ENCODE data around the gene CENPF. TPM values are rescaled to one million over a fixed set of nuclear protein-coding genes. Genes with fewer than 3 reads are reported as not detected.

CENPF gene, protein sequence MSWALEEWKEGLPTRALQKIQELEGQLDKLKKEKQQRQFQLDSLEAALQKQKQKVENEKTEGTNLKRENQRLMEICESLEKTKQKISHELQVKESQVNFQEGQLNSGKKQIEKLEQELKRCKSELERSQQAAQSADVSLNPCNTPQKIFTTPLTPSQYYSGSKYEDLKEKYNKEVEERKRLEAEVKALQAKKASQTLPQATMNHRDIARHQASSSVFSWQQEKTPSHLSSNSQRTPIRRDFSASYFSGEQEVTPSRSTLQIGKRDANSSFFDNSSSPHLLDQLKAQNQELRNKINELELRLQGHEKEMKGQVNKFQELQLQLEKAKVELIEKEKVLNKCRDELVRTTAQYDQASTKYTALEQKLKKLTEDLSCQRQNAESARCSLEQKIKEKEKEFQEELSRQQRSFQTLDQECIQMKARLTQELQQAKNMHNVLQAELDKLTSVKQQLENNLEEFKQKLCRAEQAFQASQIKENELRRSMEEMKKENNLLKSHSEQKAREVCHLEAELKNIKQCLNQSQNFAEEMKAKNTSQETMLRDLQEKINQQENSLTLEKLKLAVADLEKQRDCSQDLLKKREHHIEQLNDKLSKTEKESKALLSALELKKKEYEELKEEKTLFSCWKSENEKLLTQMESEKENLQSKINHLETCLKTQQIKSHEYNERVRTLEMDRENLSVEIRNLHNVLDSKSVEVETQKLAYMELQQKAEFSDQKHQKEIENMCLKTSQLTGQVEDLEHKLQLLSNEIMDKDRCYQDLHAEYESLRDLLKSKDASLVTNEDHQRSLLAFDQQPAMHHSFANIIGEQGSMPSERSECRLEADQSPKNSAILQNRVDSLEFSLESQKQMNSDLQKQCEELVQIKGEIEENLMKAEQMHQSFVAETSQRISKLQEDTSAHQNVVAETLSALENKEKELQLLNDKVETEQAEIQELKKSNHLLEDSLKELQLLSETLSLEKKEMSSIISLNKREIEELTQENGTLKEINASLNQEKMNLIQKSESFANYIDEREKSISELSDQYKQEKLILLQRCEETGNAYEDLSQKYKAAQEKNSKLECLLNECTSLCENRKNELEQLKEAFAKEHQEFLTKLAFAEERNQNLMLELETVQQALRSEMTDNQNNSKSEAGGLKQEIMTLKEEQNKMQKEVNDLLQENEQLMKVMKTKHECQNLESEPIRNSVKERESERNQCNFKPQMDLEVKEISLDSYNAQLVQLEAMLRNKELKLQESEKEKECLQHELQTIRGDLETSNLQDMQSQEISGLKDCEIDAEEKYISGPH (N-terminal part only)
- 118 and 144 TPM in 2 replicates for total RNA-seq (2022)
- percentile 94 among the genes with signal in this experiment for Bru-seq, nascent RNA
- BruChase-seq, experiment 1, labeled RNA remaining after a 6-hour chase = percentile 98 among the genes with signal in this experiment
- BruChase-seq, experiment 2, labeled RNA remaining after a 2-hour chase = percentile 96 among the genes with signal in this experiment
- long read RNA-seq, full-length matches to known transcripts = 2 of 13 reads
- long read RNA-seq, partial matches to known transcripts = 6 of 13 reads
- long read RNA-seq, other reads (novel, unspliced or antisense) = 5 of 13 reads

DNA sequence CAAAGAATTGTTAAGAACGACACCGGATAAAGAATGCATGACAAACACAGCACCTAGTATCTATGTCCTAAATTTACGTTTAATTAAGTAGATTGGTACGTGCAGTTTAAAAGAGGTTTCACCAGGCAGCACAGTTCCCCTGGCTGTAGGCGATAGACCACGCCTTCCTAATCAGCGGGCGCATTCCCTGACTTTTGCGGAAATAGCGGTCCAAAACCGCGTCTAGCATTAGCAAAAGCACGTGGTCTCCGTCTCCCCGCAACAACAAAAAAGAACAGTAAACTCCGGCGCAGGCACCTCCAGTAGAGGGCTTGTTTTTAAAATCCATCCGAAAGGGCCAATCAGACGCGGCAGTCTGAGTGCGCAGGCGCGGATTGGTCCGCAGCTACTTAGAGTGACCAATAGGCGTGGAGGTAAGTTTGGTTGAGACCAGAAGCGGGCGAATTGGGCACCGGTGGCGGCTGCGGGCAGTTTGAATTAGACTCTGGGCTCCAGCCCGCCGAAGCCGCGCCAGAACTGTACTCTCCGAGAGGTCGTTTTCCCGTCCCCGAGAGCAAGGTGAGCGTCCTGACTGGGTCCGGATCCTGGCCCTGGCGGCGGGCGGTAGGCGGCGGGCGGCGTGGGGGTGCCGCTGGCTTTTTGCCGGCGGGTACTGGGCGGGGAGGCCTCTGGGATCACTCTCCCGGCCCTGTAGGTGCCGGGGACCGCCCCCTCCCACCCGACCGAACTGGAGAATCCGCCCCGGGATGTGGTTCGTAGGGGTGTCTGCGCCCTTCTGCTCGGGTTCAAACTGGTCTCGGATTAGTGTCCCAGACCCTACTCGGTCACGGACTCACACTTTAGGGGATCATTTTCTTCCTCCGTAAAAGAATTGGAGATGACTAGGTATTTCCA is at the start of gene CENPF:
TSS of gene CENPF (plus strand) at position 432 of the 894 bp plus-strand sequence. CDS start 10,560 bp downstream, outside the sequence.
- intact Hi-C loops (cut with micrococcal nuclease; ENCODE audit: unreplicated experiment) = loop anchor here (1.0 kb wide), 1 partner anchor 8 kb away; no protein-coding TSS in a partner anchor
- TF ChIP-seq, protein P1, sequence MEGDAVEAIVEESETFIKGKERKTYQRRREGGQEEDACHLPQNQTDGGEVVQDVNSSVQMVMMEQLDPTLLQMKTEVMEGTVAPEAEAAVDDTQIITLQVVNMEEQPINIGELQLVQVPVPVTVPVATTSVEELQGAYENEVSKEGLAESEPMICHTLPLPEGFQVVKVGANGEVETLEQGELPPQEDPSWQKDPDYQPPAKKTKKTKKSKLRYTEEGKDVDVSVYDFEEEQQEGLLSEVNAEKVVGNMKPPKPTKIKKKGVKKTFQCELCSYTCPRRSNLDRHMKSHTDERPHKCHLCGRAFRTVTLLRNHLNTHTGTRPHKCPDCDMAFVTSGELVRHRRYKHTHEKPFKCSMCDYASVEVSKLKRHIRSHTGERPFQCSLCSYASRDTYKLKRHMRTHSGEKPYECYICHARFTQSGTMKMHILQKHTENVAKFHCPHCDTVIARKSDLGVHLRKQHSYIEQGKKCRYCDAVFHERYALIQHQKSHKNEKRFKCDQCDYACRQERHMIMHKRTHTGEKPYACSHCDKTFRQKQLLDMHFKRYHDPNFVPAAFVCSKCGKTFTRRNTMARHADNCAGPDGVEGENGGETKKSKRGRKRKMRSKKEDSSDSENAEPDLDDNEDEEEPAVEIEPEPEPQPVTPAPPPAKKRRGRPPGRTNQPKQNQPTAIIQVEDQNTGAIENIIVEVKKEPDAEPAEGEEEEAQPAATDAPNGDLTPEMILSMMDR (IDR thresholded peaks at IDR 0.05; ENCODE audit: unreplicated experiment) = no peak
- Mint-ChIP-seq H3K9me3 (ENCODE audit: low read depth, unreplicated experiment) (no peaks in the 10 kb centered on the region), H3K27me3 (ENCODE audit: unreplicated experiment) (no peaks in the 10 kb centered on the region), H3K4me3 (ENCODE audit: low read depth, unreplicated experiment) (peak within 1 kb of the TSS; percentile 87), H3K36me3 (ENCODE audit: insufficient read depth, unreplicated experiment) (peaks cover 27% of the 10 kb centered on the region), H3K4me1 (ENCODE audit: low read depth, unreplicated experiment) (peaks cover 26% of the 10 kb centered on the region), H3K27ac (ENCODE audit: unreplicated experiment) (peak within 1 kb of the TSS; percentile 85)
- TSS peak; percentile 58 for BruUV-seq (replicated peaks)
- peak; percentile 96 for DNase-seq
- CTCF ChIA-PET = interaction anchor here (0.7 to 1.6 kb wide), 5 partner anchors 9 to 271 kb away, joined by 3 to 13 read pairs (median 4); no protein-coding TSS in a partner anchor

DNA sequence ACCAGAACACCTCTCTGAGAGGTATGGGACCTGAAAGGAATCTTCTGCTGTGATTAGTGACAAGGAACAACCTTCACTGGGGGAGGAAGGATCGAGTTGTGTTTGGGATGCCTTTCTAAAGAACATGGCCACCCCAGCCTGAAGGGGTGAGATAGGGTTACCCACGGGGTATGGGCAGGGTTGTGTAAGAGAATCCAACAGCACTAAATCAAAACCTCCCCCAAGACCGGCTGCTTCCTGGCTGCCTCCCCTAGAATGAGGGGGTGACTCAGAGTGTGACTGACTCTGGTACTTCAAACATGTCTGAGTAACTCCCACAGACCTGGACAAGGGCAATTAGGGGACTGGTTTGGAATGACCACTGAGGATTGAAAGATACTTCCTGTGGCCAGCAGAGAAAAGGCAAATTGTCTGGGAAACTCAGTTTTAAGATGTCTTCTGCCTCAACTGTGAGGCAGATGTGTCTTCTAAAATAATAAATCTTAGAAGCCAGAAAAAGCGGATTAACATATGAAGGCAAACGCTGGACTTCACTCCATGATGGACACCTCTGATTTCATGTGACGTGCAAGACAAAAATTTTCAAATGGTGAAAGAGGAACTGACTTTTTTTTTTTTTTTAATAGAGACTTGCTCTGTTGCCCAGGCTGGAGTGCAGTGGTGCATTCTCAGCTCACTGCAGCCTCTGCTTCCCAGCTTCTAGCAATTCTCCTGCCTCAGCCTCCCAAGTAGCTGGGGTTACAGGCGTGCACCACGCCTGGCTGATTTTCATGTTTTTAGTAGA is 44.9 kb upstream of the CENPF start:
- Mint-ChIP-seq H3K4me3 (ENCODE audit: low read depth, unreplicated experiment) (no peak overlapping the region), H3K36me3 (ENCODE audit: insufficient read depth, unreplicated experiment) (no peaks in the 10 kb centered on the region), H3K9me3 (ENCODE audit: low read depth, unreplicated experiment) (no peaks in the 10 kb centered on the region), H3K27ac (ENCODE audit: unreplicated experiment) (no peak overlapping the region), H3K4me1 (ENCODE audit: low read depth, unreplicated experiment) (peaks cover 26% of the 10 kb centered on the region), H3K27me3 (ENCODE audit: unreplicated experiment) (no peaks in the 10 kb centered on the region)
- TF ChIP-seq, protein P1 (IDR thresholded peaks at IDR 0.05; ENCODE audit: unreplicated experiment) = no peak
- intact Hi-C loops (cut with micrococcal nuclease; ENCODE audit: unreplicated experiment) = no loop called here
- DNase-seq = no peak
- BruUV-seq (replicated peaks) = no TSS peak
- CTCF ChIA-PET = interaction anchor here (1.0 kb wide), 1 partner anchor 24 kb away, joined by 5 read pairs; no protein-coding TSS in a partner anchor

DNA sequence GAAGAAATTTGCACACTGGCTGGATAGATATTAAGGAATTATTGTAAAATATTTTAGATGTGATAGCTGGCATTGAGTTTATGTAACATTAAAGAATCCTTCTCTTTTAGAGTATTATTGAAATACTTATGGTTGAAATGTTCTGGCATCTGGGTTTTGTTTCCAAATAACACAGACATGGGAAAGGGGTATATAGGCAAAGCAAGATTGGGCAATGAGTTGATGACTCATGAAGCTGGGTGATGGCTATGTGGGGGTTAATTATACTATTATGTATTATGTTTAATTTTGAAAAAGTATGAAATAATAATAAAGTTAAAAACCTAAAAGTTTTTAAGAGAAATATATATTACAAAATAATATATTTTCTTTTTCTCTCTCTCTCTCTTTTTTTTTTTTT is 39.1 kb upstream of the CENPF start:
- no peak overlapping the region for H3K27ac Mint-ChIP-seq (ENCODE audit: unreplicated experiment)
- intact Hi-C loops (cut with micrococcal nuclease; ENCODE audit: unreplicated experiment) = no loop called here
- no peaks in the 10 kb centered on the region for H3K27me3 Mint-ChIP-seq (ENCODE audit: unreplicated experiment)
- no peaks in the 10 kb centered on the region for H3K9me3 Mint-ChIP-seq (ENCODE audit: low read depth, unreplicated experiment)
- H3K4me1 Mint-ChIP-seq (ENCODE audit: low read depth, unreplicated experiment) = peaks cover 23% of the 10 kb centered on the region
- H3K36me3 Mint-ChIP-seq (ENCODE audit: insufficient read depth, unreplicated experiment) = no peaks in the 10 kb centered on the region
- no peak overlapping the region for H3K4me3 Mint-ChIP-seq (ENCODE audit: low read depth, unreplicated experiment)
- no TSS peak for BruUV-seq (replicated peaks)
- no peak for DNase-seq
- CTCF ChIA-PET = interaction anchor here (0.7 kb wide), 1 partner anchor 27 kb away, joined by 3 read pairs; no protein-coding TSS in a partner anchor
- TF ChIP-seq, protein P1 (IDR thresholded peaks at IDR 0.05; ENCODE audit: unreplicated experiment) = no peak

Data from Calu3 (cell line).